HG02870 (cell line): Measurements from ENCODE around the gene PTEN.

Experiments used
- ATAC-seq: cut with Tn5 transposase; IDR thresholded peaks from one replicate; pipeline ENCODE4 v1.9.1; 2021; ENCODE audit warnings: mild to moderate bottlenecking, moderate library complexity; ENCODE audit not compliant: unreplicated experiment

PTEN gene

GRCh38 chr10:87915989-87916388 lies 52.6 kb downstream of the PTEN start:
- no peak for ATAC-seq

- no peak for ATAC-seq
Observed at GRCh38 chr10:87916515-87916914, 53.1 kb downstream of the PTEN start.

- ATAC-seq = no peak
Observed at GRCh38 chr10:87918254-87918859, 54.9 kb downstream of the PTEN start.

GRCh38 chr10:87920538-87920937 lies 57.1 kb downstream of the PTEN start:
- ATAC-seq = no peak

- no peak for ATAC-seq
Observed at GRCh38 chr10:87921931-87922688, 58.7 kb downstream of the PTEN start.

- no peak for ATAC-seq
Observed at GRCh38 chr10:87923233-87923632, 59.8 kb downstream of the PTEN start.

GRCh38 chr10:87925570-87925969 lies 62.1 kb downstream of the PTEN start:
- ATAC-seq = no peak

GRCh38 chr10:87927091-87927490 lies 63.7 kb downstream of the PTEN start:
- no peak for ATAC-seq

- no peak for ATAC-seq
Observed at GRCh38 chr10:87928996-87929395, 65.6 kb downstream of the PTEN start.

GRCh38 chr10:87930141-87930540 lies 66.7 kb downstream of the PTEN start:
- no peak for ATAC-seq

- no peak for ATAC-seq
Observed at GRCh38 chr10:87930934-87931835, 67.8 kb downstream of the PTEN start.

GRCh38 chr10:87931836-87932230 lies 68.4 kb downstream of the PTEN start:
- no peak for ATAC-seq

GRCh38 chr10:87935290-87936141 lies 72.1 kb downstream of the PTEN start:
- ATAC-seq = no peak

GRCh38 chr10:87940210-87940609 lies 76.8 kb downstream of the PTEN start:
- ATAC-seq = no peak

- ATAC-seq = no peak
Observed at GRCh38 chr10:87942884-87943527, 79.6 kb downstream of the PTEN start.

- no peak for ATAC-seq
Observed at GRCh38 chr10:87945984-87946383, 82.6 kb downstream of the PTEN start.

GRCh38 chr10:87952612-87953011 lies 89.2 kb downstream of the PTEN start:
- no peak for ATAC-seq

GRCh38 chr10:87956055-87956454 lies 92.6 kb downstream of the PTEN start:
- no peak for ATAC-seq

- ATAC-seq = no peak
Observed at GRCh38 chr10:87957702-87958101, 94.3 kb downstream of the PTEN start.

GRCh38 chr10:87960230-87960629 lies 96.8 kb downstream of the PTEN start:
- no peak for ATAC-seq
